GM18868 (cell line): ENCODE measurements around the gene ZKSCAN1.
"Not testable (repeated sequence)": the region's sequence is repeated elsewhere in the genome, so short reads cannot be mapped to it uniquely, and the experiment has no call there.

Experiments
- ATAC-seq: cut with Tn5 transposase; IDR thresholded peaks from one replicate; pipeline ENCODE4 v1.9.1; 2021; ENCODE audit warnings: mild to moderate bottlenecking, moderate library complexity; ENCODE audit not compliant: unreplicated experiment

Gene ZKSCAN1

DNA sequence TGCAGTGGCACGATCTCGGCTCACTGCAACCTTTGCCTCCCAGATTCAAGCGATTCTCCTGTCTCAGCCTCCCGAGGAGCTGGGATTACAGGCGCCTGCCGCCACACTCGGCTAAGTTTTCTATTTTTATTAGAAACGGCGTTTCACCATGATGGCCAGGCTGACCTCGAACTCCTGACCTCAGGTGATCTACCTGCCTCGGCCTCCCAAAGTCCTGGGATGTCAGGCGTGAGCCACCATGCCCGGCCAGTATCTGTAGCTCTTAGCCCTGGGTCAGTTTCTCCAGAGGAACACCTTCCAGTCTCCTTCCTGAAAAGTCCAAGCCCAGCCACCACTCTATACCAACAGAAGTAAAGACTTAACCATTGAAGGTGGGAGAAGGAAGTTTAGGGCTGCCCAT is 15.2 kb upstream of the ZKSCAN1 start:
- ATAC-seq: no peak

- no peak for ATAC-seq
Measured at GRCh38 chr7:100003711-100004661, 11.4 kb upstream of the ZKSCAN1 start.

GRCh38 chr7:100007887-100008286 is 7.5 kb upstream of the ZKSCAN1 start:
- no peak for ATAC-seq

DNA sequence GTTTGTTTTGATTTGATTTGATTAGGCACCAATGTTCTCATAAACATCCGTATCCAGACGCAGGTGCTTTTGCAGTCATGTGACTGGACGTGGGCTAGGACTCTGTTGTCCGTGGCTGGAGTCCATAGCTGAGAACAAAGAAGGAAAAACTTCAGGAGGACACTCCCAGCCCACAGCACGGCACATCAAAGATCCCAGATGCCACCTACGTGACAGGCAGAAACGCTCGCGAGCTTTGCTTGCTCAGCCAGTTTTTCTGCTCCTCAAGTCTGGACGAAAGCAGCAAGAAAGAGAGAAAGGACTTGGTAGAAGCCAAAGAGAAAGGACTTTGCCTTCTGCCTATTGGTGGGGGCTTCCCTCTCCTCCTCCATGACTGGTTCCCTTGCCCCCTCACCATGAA is 6.9 kb upstream of the ZKSCAN1 start:
- no peak for ATAC-seq

- ATAC-seq: not testable (repeated sequence)
Measured at GRCh38 chr7:100009952-100010351, 5.4 kb upstream of the ZKSCAN1 start.

DNA sequence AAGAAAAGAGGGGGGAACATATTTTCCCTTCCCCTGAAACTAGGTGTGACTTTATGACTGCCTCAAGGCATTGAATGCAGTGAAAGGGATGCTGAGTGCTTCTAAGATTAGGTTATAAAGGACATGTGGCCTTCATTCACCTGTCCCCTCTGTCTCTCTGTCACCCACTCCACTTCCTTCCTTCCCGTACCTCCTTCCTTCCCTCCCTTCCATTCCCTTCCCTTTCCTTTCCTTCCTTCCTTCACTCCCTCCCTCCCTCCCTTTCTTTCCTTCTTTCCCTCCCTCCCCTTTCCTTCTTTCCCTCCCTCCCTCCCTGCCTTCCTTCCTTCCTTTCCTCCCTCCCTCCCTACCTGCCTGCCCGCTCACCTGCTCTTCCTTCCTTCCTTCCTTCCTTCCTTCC is 4.5 kb upstream of the ZKSCAN1 start:
- no peak for ATAC-seq

GRCh38 chr7:100011516-100011915 is 3.9 kb upstream of the ZKSCAN1 start:
- ATAC-seq: no peak

GRCh38 chr7:100012385-100013327 is 2.7 kb upstream of the ZKSCAN1 start:
- not testable (repeated sequence) for ATAC-seq

DNA sequence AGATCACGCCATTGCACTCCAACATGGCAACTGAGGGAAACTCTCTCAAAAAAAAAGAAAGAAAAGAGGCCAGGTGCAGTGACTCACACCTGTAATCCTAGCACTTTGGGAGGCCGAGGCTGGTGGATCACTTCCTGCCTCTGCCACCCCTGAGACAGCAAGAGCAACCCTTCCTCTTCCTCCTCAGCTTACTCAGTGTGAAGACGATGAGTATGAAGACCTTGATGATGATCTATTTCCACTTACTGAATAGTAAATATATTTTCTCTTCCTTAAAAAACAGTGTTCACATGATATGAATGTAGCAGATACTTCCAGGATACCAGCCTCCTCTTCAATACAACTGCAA is 2.1 kb upstream of the ZKSCAN1 start:
- ATAC-seq: no peak

GRCh38 chr7:100016215-100016901 is 962 bp downstream of the ZKSCAN1 start:
- no peak for ATAC-seq

DNA sequence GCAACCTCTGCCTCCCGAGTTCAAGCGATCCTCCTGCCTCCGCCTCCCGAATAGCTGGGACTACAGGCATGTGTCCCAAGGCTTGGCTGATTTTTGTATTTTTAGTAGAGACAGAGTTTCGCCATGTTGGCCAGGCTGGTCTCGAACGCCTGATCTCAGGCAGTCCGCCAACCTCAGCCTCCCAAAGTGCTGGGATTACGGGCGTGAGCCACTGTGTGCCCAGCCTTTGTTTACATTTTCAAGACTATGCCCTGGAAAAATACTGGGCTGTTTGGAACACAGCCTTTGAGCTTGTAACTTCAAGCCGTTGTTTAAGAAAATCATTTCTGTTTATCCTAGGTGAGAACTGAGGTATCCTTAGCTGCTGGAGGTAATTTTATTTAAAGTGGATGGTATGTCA is 1.9 kb downstream of the ZKSCAN1 start:
- no peak for ATAC-seq

DNA sequence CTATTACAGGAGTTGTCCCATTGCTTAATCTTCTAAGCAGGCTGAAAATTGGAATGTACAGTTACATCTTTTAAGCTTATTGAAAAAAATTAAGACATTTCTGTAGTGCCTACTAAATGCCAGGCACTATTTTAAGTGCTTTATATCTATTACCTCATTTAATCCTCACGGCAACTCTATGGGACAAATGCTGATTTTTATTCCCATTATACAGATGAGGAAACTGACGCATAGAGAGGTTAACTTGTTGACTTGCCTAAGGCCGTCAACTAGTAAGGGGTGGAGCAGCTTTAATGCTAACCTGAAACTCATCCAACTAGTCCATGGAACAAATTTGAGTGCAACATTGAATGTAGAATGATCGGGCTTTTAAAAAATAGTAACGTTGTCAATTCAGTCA is 2.5 kb downstream of the ZKSCAN1 start:
- no peak for ATAC-seq

DNA sequence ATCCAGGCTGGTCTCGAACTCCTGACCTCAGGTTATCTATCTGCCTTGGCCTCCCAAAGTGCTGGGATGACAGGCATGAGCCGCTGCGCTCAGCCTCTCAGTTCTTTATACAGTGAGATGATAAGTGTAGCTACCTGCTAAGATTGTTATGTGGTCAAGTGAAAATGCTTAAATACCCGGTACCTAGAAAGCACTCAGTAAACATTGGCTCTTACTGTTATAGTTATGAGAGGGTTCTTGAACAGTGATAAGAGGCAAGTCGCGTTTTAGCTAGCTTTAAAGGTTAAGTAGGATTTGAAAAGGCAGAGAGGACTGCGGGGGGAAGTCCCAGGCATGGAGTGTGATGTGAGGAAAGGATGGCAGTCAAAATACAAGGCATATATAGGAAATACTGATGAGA is 4.5 kb downstream of the ZKSCAN1 start:
- no peak for ATAC-seq

GRCh38 chr7:100021297-100021696 is 5.9 kb downstream of the ZKSCAN1 start:
- no peak for ATAC-seq

GRCh38 chr7:100022621-100023020 is 7.2 kb downstream of the ZKSCAN1 start:
- no peak for ATAC-seq

GRCh38 chr7:100023526-100023925 is 8.1 kb downstream of the ZKSCAN1 start:
- ATAC-seq: no peak

DNA sequence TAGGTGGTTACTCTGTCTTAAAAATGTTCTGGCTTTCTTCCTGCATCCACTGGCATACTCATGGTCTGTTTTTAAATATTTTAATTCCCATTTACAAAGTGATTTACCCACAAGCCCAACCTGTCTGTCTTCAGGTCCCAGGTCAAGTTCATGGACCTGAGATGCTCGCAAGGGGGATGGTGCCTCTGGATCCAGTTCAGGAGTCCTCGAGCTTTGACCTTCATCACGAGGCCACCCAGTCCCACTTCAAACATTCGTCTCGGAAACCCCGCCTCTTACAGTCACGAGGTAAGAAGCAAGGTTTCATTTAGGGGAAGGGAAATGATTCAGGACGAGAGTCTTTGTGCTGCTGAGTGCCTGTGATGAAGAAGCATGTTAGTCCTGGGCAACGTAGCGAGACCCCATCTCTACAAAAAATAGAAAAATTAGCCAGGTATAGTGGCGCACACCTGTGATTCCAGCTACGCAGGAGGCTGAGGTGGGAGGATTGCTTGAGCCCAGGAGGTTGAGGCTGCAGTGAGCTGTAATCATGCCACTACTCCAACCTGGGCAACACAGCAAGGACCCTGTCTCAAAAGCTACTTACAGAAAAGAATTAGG is 8.7 kb downstream of the ZKSCAN1 start:
- ATAC-seq: no peak

DNA sequence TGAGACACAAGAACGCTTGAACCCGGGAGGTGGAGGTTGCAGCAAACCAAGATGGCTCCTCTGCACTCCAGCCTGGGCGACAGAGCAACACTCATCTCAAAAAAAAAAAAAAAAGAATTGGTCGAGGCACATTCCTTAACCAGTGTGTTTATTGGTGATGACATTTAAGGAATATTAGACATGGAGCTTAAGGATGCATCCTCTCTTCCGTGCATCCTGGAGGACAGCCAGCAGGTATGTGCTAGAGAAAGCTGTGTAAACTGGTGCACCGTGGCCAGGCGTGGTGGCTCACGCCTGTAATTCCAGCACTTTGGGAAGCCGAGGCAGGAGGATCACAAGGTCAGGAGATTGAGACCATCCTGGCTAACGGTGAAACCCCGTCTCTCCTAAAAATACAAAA is 11.8 kb downstream of the ZKSCAN1 start:
- ATAC-seq: no peak

DNA sequence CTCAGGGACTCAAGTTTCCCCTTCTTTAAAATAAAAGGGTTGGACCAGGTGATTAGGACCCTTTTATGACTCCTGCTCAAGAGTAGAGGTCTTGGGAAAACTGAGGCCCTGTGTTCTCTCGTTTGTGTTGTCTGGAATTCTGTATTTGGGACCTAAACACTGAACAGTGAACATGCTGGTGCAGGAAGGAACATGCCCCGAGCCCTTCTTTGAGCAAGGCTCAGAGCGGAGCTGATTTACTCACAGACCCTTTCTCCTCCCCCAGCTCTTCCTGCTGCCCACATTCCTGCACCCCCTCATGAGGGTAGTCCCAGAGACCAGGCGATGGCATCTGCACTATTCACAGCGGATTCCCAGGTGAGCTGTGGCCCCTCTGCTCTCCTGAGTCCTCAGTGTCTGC is 14.2 kb downstream of the ZKSCAN1 start:
- ATAC-seq: no peak

GRCh38 chr7:100033526-100033925 is 18.1 kb downstream of the ZKSCAN1 start:
- no peak for ATAC-seq
